NCI-H187 (cell line): Measurements from ENCODE around the gene CATSPER1.

ENCODE experiments used
- DNase-seq, 2 experiments: peaks; one replicate each; lab custom pipeline; 2025; lab: John Stamatoyannopoulos, UW

CATSPER1 gene

DNA sequence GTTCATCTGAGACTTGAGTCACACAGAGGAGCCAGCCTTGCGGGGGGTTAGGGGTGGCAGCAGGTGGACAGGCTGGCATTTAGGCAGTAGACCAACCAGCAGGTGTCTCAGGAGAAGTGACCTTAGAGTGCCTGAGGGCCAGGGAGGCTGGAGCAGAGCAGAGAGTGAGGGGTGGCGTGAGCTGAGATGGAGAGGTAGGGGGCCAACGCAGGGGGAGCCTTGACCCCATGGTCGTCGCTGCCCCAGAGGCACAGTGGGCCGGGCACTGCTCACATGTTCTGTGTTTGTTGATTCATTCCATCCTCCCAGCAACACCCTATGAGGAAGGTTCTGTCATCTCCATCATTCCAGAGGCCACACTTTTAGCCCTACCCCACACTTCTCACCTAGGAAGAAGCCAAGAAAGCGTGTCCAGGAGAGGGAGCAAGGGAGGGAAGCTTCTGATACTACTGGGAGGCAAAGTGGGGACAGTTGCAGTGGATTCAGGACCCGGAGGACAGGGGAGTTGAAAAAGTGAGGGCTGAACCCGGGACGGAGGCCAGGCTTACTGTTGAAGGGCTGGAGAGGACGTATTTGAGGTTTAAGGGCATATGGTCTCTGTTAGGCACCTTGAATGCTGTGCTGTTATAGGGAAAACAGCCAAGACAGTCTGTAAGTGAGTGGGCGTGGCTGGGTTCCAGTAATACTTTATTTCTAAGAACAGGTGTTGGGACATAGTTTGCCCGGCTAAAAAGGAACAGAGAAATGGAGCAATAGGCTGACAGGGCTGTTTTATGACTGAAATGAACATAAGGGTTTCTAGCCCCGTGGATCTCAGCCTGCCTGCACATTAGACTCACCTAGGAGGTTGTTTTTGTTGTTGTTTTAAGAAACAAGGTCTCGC is 57.4 kb downstream of the CATSPER1 start:
- DNase-seq: no peak

DNA sequence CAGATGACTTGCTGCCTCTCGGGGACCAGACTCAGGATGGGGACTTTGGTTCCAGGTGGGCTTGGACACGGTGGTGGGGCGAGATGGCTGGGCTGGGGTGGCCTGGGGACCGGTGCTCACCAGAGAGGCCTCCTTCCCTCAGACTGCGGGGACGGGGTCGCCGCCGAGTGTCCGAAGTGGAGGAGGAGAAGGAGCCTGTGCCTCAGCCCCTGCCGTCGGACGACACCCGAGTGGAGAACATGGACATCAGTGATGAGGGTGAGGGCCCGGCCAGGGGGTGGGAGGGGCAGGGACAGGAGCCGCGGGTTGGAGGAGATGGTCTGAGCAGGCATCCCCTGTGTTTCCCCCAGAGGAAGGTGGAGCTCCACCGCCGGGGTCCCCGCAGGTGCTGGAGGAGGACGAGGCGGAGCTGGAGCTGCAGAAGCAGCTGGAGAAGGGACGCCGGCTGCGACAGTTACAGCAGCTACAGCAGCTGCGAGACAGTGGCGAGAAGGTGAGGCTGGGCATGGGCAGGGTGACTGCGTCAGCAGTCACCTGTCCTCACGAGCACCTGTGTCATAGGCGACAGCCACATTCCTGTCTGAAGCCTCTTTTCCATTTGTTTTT is 58.8 kb downstream of the CATSPER1 start:
- no peak for DNase-seq
